Dendritic cell treated with granulocyte-macrophage colony-stimulating factor and Interleukin-4, amounts not matched to agents 40 ng/mL and 50 ng/mL, for 4 days (primary cell): ENCODE data around the gene EPB41L4A.

Experiments used
- H3K27ac Mint-ChIP-seq: one replicate; pipeline ENCODE4 v1.8.0; 2022; ENCODE audit warnings: mild to moderate bottlenecking, mixed read lengths
- H3K27me3 Mint-ChIP-seq: one replicate; pipeline ENCODE4 v1.8.0; 2022; ENCODE audit warnings: mild to moderate bottlenecking, mixed read lengths
- H3K36me3 Mint-ChIP-seq: one replicate; pipeline ENCODE4 v1.8.0; 2022; ENCODE audit warnings: low read depth, mixed read lengths
- H3K4me1 Mint-ChIP-seq: one replicate; pipeline ENCODE4 v1.8.0; 2022; ENCODE audit warnings: low read depth, mixed read lengths
- H3K4me3 Mint-ChIP-seq: one replicate; pipeline ENCODE4 v1.8.0; 2022; ENCODE audit warnings: mild to moderate bottlenecking, moderate library complexity, mixed read lengths
- H3K9me3 Mint-ChIP-seq: one replicate; pipeline ENCODE4 v1.8.0; 2022; ENCODE audit warnings: mixed read lengths
- intact Hi-C: fragments of 100-400 bp; cut with micrococcal nuclease; formaldehyde crosslinking; loops from one replicate; pipeline ENCODE4 v1.15.0; 2022

EPB41L4A gene

GRCh38 chr5:112303685-112304084 lies 115.4 kb downstream of the EPB41L4A start:
- no peaks in the 10 kb centered on the region for H3K36me3 Mint-ChIP-seq
- intact Hi-C loops: no loop called here
- H3K27ac Mint-ChIP-seq: no peak overlapping the region

GRCh38 chr5:112294126-112294525 lies 125.0 kb downstream of the EPB41L4A start:
- no peak overlapping the region for H3K27ac Mint-ChIP-seq
- intact Hi-C loops: no loop called here
- no peak overlapping the region for H3K4me3 Mint-ChIP-seq
- H3K9me3 Mint-ChIP-seq: peaks cover 18% of the 10 kb centered on the region
- no peaks in the 10 kb centered on the region for H3K27me3 Mint-ChIP-seq
- no peaks in the 10 kb centered on the region for H3K4me1 Mint-ChIP-seq
- H3K36me3 Mint-ChIP-seq: no peaks in the 10 kb centered on the region

More at GRCh38 chr5:112303685-112304084, 115.4 kb downstream of the EPB41L4A start:
- Mint-ChIP-seq H3K4me1 (no peaks in the 10 kb centered on the region), H3K9me3 (peaks cover 8% of the 10 kb centered on the region), H3K4me3 (no peak overlapping the region), H3K27me3 (no peaks in the 10 kb centered on the region)

- Mint-ChIP-seq H3K9me3 (peaks cover 13% of the 10 kb centered on the region), H3K4me1 (no peaks in the 10 kb centered on the region), H3K27me3 (no peaks in the 10 kb centered on the region), H3K4me3 (no peak overlapping the region), H3K27ac (no peak overlapping the region), H3K36me3 (no peaks in the 10 kb centered on the region)
- intact Hi-C loops: no loop called here
Measured at GRCh38 chr5:112293587-112293986, 125.5 kb downstream of the EPB41L4A start.

- Mint-ChIP-seq H3K36me3 (no peaks in the 10 kb centered on the region), H3K4me3 (no peak overlapping the region), H3K4me1 (no peaks in the 10 kb centered on the region), H3K27me3 (no peaks in the 10 kb centered on the region), H3K9me3 (no peaks in the 10 kb centered on the region), H3K27ac (no peak overlapping the region)
- intact Hi-C loops: no loop called here
Measured at GRCh38 chr5:112290691-112291090, 128.4 kb downstream of the EPB41L4A start.

- Mint-ChIP-seq H3K27ac (no peak overlapping the region), H3K36me3 (no peaks in the 10 kb centered on the region), H3K9me3 (no peaks in the 10 kb centered on the region), H3K4me3 (no peak overlapping the region), H3K27me3 (no peaks in the 10 kb centered on the region), H3K4me1 (no peaks in the 10 kb centered on the region)
- intact Hi-C loops: no loop called here
Measured at GRCh38 chr5:112289465-112289864, 129.6 kb downstream of the EPB41L4A start.

GRCh38 chr5:112283943-112284929 lies 134.8 kb downstream of the EPB41L4A start:
- intact Hi-C loops: no loop called here
- Mint-ChIP-seq H3K36me3 (no peaks in the 10 kb centered on the region), H3K27ac (no peak overlapping the region), H3K4me1 (no peaks in the 10 kb centered on the region), H3K27me3 (no peaks in the 10 kb centered on the region), H3K4me3 (no peak overlapping the region), H3K9me3 (no peaks in the 10 kb centered on the region)

- Mint-ChIP-seq H3K9me3 (no peaks in the 10 kb centered on the region), H3K4me1 (no peaks in the 10 kb centered on the region), H3K4me3 (no peak overlapping the region), H3K27ac (no peak overlapping the region), H3K36me3 (no peaks in the 10 kb centered on the region), H3K27me3 (no peaks in the 10 kb centered on the region)
- intact Hi-C loops: no loop called here
Measured at GRCh38 chr5:112283034-112283582, 136.0 kb downstream of the EPB41L4A start.

GRCh38 chr5:112279082-112279481 lies 140.0 kb downstream of the EPB41L4A start:
- Mint-ChIP-seq H3K27me3 (no peaks in the 10 kb centered on the region), H3K36me3 (no peaks in the 10 kb centered on the region), H3K4me1 (no peaks in the 10 kb centered on the region), H3K27ac (no peak overlapping the region), H3K9me3 (no peaks in the 10 kb centered on the region), H3K4me3 (no peak overlapping the region)
- intact Hi-C loops: no loop called here

- Mint-ChIP-seq H3K4me3 (no peak overlapping the region), H3K9me3 (no peaks in the 10 kb centered on the region), H3K27ac (no peak overlapping the region), H3K4me1 (no peaks in the 10 kb centered on the region), H3K27me3 (no peaks in the 10 kb centered on the region), H3K36me3 (no peaks in the 10 kb centered on the region)
- intact Hi-C loops: no loop called here
Measured at GRCh38 chr5:112276991-112277390, 142.1 kb downstream of the EPB41L4A start.

- intact Hi-C loops: no loop called here
- Mint-ChIP-seq H3K9me3 (no peaks in the 10 kb centered on the region), H3K4me3 (no peak overlapping the region), H3K27me3 (no peaks in the 10 kb centered on the region), H3K27ac (no peak overlapping the region), H3K36me3 (no peaks in the 10 kb centered on the region), H3K4me1 (no peaks in the 10 kb centered on the region)
Measured at GRCh38 chr5:112275671-112276070, 143.4 kb downstream of the EPB41L4A start.

GRCh38 chr5:112270299-112271293 lies 148.5 kb downstream of the EPB41L4A start:
- H3K4me3 Mint-ChIP-seq: no peak overlapping the region

GRCh38 chr5:112267231-112267630 lies 151.8 kb downstream of the EPB41L4A start:
- H3K27ac Mint-ChIP-seq: no peak overlapping the region
- H3K4me3 Mint-ChIP-seq: no peak overlapping the region
- H3K36me3 Mint-ChIP-seq: no peaks in the 10 kb centered on the region
- intact Hi-C loops: no loop called here
- no peaks in the 10 kb centered on the region for H3K4me1 Mint-ChIP-seq
- H3K9me3 Mint-ChIP-seq: no peaks in the 10 kb centered on the region
- H3K27me3 Mint-ChIP-seq: no peaks in the 10 kb centered on the region

More at GRCh38 chr5:112270299-112271293, 148.5 kb downstream of the EPB41L4A start:
- no peaks in the 10 kb centered on the region for H3K9me3 Mint-ChIP-seq
- intact Hi-C loops: no loop called here
- no peaks in the 10 kb centered on the region for H3K27me3 Mint-ChIP-seq
- no peaks in the 10 kb centered on the region for H3K36me3 Mint-ChIP-seq
- H3K27ac Mint-ChIP-seq: no peak overlapping the region
- no peaks in the 10 kb centered on the region for H3K4me1 Mint-ChIP-seq

- Mint-ChIP-seq H3K9me3 (no peaks in the 10 kb centered on the region), H3K27me3 (no peaks in the 10 kb centered on the region), H3K4me1 (no peaks in the 10 kb centered on the region), H3K36me3 (no peaks in the 10 kb centered on the region), H3K27ac (no peak overlapping the region), H3K4me3 (no peak overlapping the region)
- intact Hi-C loops: no loop called here
Measured at GRCh38 chr5:112264666-112265065, 154.4 kb downstream of the EPB41L4A start.
